Activated CD4-positive, alpha-beta memory T cell treated with anti-CD3 and anti-CD28 coated beads, Interleukin-2, amount 10 ng/mL, durations not matched to agents 7 days and 5 days (primary cell): Measurements from ENCODE around the gene CYP46A1. TPM values are rescaled to one million over a fixed set of nuclear protein-coding genes. Genes with fewer than 3 reads are reported as not detected.
"Not testable (repeated sequence)": the region's sequence is repeated elsewhere in the genome, so short reads cannot be mapped to it uniquely, and the experiment has no call there.

Experiments
- CTCF ChIA-PET: fragments of 350-600 bp; sonication (Branson Sonifier 250); formaldehyde crosslinking; loops from one replicate; lab custom pipeline; 2021; ENCODE audit warnings: antibody characterized with exemption, inconsistent platforms; lab: Charles Lee
- POLR2A ChIA-PET: fragments of 350-600 bp; sonication (Branson Sonifier 250); formaldehyde crosslinking; loops from one replicate; lab custom pipeline; 2021; ENCODE audit warnings: antibody characterized with exemption; lab: Charles Lee
- DNase-seq: peaks from one replicate; pipeline ENCODE4 v3.0.0-alpha.2; 2020
- H3K27ac Mint-ChIP-seq: one replicate; pipeline ENCODE4 v1.8.0; 2021; ENCODE audit warnings: mild to moderate bottlenecking, mixed read lengths
- H3K27me3 Mint-ChIP-seq: one replicate; pipeline ENCODE4 v1.8.0; 2021; ENCODE audit warnings: mixed read lengths
- H3K36me3 Mint-ChIP-seq: one replicate; pipeline ENCODE4 v1.8.0; 2021; ENCODE audit warnings: low read depth, mixed read lengths
- H3K4me1 Mint-ChIP-seq: one replicate; pipeline ENCODE4 v1.8.0; 2021; ENCODE audit warnings: mixed read lengths
- H3K4me3 Mint-ChIP-seq: one replicate; pipeline ENCODE4 v1.8.0; 2021; ENCODE audit warnings: mild to moderate bottlenecking, mixed read lengths
- H3K9me3 Mint-ChIP-seq: one replicate; pipeline ENCODE4 v1.8.0; 2021; ENCODE audit warnings: mixed read lengths
- total RNA-seq, 2 experiments: library from RNA; stranded (reverse); gene quantifications; one replicate each; pipeline ENCODE4 v1.2.3, GENCODE V29; 2021

CYP46A1 gene
- total RNA-seq, 2 experiments from 2014 or later: 0.13 to 0.23 TPM

DNA sequence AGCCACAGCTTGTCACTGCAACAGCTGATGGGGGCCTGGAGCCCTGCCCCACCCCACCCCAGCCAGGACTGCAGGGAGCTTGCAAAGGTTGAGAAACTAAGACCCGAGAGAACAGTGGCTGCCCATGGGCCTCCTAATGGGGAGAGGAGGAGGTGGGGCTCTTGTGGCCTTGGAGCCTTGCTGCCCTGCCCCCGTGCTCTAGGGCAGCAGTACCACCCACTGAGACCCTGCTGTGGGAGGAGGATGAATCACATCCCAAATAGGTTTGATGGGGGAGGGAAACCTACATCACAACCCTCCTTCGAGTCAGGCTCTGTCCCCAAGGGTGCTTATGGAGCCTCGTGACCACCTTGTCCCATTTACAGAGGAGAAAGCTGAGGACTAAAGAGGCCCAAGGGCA is 23.3 kb upstream of the CYP46A1 start:
- Mint-ChIP-seq H3K36me3 (no peaks in the 10 kb centered on the region), H3K9me3 (no peaks in the 10 kb centered on the region), H3K4me3 (no peak overlapping the region), H3K27me3 (peaks cover 51% of the 10 kb centered on the region), H3K4me1 (no peaks in the 10 kb centered on the region), H3K27ac (no peak overlapping the region)
- CTCF ChIA-PET: interaction anchor here (1.0 kb wide), 1 partner anchor 20 kb away, joined by 3 read pairs; no protein-coding TSS in a partner anchor
- no peak for DNase-seq
- POLR2A ChIA-PET: no interaction called here

DNA sequence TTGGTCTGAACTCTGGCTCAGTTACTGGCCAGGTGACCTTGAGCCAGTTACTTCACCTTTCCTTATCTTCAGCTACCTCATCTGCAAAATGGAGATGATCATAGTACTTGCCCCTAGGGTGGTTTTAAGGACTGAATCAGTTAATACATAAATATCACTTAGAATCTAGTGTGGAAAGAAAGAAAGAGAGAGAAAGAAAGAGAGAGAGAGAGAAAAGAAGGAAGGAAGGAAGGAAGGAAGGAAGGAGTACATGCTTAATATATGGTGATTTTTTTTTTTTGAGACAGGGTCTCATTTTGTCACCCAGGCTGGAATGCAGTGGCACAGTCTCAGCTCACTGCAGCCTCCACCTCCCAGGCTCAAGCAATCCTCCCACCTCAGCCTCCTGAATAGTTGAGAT is 22.9 kb upstream of the CYP46A1 start:
- H3K9me3 Mint-ChIP-seq, H3K36me3 Mint-ChIP-seq, H3K4me3 Mint-ChIP-seq, H3K27ac Mint-ChIP-seq, H3K4me1 Mint-ChIP-seq, POLR2A ChIA-PET, DNase-seq: not testable (repeated sequence)
- peaks cover 49% of the 10 kb centered on the region for H3K27me3 Mint-ChIP-seq
- CTCF ChIA-PET: interaction anchor here (0.6 to 1.0 kb wide), 2 partner anchors 19 to 488 kb away, joined by 3 read pairs; no protein-coding TSS in a partner anchor

DNA sequence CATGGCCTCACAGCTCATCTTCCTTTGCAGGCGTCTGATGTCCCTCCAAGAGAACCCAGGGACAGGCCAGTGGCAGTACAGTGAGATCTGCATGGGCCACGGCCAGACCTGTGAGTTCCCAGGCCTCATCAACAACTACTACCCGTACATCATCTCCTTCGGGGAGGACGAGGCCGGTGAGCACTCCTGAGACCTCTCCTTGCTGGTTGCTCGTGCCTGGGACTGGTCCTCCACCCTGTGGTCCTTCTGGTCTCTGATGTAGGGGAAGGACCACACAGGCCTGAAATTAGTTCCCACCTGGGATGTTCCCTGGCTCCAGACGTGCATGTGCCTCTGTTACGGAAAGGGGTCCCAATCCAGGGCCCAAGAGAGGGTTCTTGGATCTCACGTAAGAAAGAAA is 21.3 kb upstream of the CYP46A1 start:
- ChIA-PET CTCF (interaction anchor here (1.1 kb wide), 1 partner anchor 34 kb away, joined by 3 read pairs; no protein-coding TSS in a partner anchor), POLR2A (no interaction called here)
- Mint-ChIP-seq H3K4me1 (no peaks in the 10 kb centered on the region), H3K4me3 (no peak overlapping the region), H3K36me3 (no peaks in the 10 kb centered on the region), H3K27me3 (peaks cover 42% of the 10 kb centered on the region), H3K9me3 (no peaks in the 10 kb centered on the region), H3K27ac (no peak overlapping the region)
- no peak for DNase-seq

DNA sequence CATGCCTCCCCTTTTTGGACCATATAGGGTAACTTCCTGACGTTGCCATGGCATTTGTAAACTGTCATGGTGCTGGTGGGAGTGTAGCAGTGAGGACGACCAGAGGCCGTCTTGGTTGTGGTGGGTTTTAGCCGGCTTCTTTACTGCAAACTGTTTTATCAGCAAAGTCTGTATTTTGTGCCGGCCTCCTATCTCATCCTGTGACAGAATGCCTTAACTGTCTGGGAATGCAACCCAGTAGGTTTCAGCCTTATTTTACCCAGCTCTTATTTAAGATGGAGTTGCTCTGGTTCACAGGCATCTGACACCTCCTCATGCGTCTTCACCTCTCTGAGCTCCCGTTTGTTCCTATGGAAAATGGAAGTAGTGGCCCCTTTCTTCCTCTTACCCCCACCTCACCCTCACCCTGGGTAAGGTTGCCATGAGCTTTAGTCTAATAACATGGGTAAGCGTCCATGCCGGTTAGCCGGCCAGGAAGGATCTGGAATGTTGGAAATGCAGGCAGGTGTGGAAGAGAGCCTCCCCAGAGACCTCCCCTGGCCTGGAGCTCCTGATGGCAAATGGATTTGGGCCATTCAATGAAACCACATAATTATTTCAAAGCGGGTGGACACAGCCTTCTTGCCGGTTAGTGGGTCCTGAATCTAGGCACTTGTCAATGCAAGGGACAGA is 20.6 kb upstream of the CYP46A1 start:
- CTCF ChIA-PET: interaction anchor here (1.1 kb wide), 1 partner anchor 35 kb away, joined by 3 read pairs; no protein-coding TSS in a partner anchor
- POLR2A ChIA-PET: no interaction called here
- DNase-seq: no peak
- no peaks in the 10 kb centered on the region for H3K9me3 Mint-ChIP-seq
- H3K27ac Mint-ChIP-seq: no peak overlapping the region
- H3K4me3 Mint-ChIP-seq: no peak overlapping the region
- H3K27me3 Mint-ChIP-seq: peaks cover 36% of the 10 kb centered on the region
- no peaks in the 10 kb centered on the region for H3K4me1 Mint-ChIP-seq
- H3K36me3 Mint-ChIP-seq: no peaks in the 10 kb centered on the region

DNA sequence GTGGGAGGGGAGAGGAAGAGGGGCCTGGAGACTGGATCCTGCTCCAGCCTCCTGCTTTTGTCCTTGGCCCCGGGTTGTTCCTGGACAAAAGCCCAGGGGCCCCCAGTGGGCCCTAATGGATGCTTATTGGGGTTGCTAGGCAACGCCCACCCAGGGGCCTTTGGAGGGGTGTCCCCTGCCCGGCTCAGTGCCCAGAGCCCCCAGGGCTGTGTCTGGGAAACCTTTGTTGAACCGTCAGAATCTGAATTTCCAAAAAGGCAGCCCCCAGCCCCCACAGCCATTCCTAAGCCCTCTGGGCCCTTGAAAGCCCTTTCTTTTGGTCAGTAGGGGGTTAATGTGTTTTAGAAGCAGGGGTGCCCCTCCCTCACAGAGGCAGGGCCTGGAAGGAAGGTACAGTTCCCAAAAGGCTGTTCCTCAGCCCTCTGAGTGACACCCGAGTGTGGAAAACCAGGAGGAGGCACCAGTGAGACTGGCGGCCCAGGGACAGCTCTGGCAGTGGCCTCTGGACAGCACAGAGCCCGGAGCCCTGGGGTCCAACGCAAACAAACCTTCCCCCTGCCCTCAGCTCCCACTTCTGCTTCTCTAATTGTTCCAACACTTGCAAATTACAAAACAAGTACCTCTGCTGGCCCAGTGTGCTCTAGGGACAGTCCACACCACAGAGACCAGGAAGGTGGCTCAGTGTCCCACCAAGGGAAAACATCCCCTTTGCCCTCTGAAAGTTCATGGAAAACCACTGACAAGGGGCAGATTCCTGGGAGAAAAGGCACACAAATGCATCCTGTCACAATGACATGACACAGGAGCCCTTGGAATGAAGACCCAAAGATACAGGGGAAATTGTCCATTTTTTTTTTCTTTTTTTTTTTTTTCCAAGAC is 19.8 kb upstream of the CYP46A1 start:
- ChIA-PET POLR2A (no interaction called here), CTCF (interaction anchor here (0.6 to 1.1 kb wide), 2 partner anchors 35 to 66 kb away, joined by 3 read pairs; no protein-coding TSS in a partner anchor)
- no peaks in the 10 kb centered on the region for H3K36me3 Mint-ChIP-seq
- H3K27ac Mint-ChIP-seq: no peak overlapping the region
- H3K4me3 Mint-ChIP-seq: no peak overlapping the region
- H3K4me1 Mint-ChIP-seq: no peaks in the 10 kb centered on the region
- DNase-seq: no peak
- H3K9me3 Mint-ChIP-seq: no peaks in the 10 kb centered on the region
- peaks cover 30% of the 10 kb centered on the region for H3K27me3 Mint-ChIP-seq

DNA sequence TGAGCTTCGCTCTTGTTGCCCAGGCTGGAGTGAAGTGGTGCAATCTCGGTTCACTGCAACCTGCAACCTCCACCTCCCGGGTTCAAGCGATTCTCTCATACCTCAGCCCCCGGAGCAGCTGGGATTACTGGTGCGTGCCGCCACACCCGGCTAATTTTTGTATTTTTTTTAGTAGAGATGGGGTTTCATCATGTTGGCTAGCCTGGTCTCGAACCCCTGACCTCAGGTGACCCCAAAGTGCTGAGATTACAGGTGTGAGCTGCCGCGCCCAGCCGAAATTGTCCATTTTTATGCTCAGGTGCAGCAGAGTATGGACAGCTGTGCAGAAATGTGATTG is 19.2 kb upstream of the CYP46A1 start:
- no peak overlapping the region for H3K27ac Mint-ChIP-seq
- no peaks in the 10 kb centered on the region for H3K4me1 Mint-ChIP-seq
- ChIA-PET CTCF (interaction anchor here (0.6 kb wide), 1 partner anchor 66 kb away, joined by 3 read pairs; no protein-coding TSS in a partner anchor), POLR2A (no interaction called here)
- no peaks in the 10 kb centered on the region for H3K9me3 Mint-ChIP-seq
- H3K4me3 Mint-ChIP-seq: no peak overlapping the region
- no peak for DNase-seq
- H3K27me3 Mint-ChIP-seq: peaks cover 29% of the 10 kb centered on the region
- H3K36me3 Mint-ChIP-seq: no peaks in the 10 kb centered on the region

DNA sequence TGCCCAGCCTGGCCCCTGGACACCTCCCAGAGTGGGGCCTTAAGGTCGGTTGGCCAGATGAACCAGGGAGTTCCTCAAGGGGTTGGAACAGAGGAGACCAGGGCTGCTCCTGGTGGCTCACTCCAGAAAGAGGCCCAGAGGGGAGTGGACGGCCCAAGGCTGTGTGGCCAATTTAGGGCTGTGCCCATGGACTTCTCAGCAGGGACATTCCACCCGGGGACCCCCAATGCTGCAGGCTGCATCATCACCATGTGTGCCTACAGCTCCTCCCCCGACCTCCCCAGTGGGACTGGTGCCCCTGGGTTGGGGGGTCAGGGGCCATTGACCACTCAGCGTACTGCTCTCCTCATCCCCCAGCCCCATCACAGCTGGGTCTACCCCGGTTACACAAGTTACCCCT is 17.6 kb upstream of the CYP46A1 start:
- H3K36me3 Mint-ChIP-seq: no peaks in the 10 kb centered on the region
- CTCF ChIA-PET: no interaction called here

DNA sequence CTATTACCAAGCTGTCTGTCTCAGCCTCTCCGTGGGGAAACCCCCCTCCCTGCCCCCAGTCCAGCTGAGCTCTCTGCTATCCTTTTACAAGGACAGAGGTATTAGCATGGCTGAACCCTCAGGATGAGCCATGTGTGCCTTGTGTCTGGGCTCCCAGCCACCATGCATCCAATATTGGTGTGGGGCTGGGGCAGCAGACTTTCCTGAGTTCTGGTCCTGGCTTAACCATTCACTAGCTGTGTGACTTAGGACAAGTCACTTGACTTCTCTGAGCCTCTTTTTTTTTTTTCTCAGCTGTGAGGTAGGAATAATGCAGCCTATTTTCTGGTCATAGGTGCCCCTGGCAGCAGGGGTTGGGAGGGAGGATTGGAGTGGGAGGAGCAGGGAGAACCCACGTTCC is 17.1 kb upstream of the CYP46A1 start:
- H3K36me3 Mint-ChIP-seq: no peaks in the 10 kb centered on the region
- no peaks in the 10 kb centered on the region for H3K9me3 Mint-ChIP-seq
- H3K4me3 Mint-ChIP-seq: no peak overlapping the region
- peaks cover 13% of the 10 kb centered on the region for H3K27me3 Mint-ChIP-seq
- ChIA-PET CTCF (interaction anchor here (1.0 kb wide), 1 partner anchor 17 kb away, joined by 3 read pairs; the partner anchor contains the start of gene CYP46A1), POLR2A (interaction anchor here (1.5 to 1.6 kb wide), 2 partner anchors 15 to 17 kb away, joined by 5 read pairs; partner anchors contain the start of gene CYP46A1)
- H3K4me1 Mint-ChIP-seq: peaks cover under 1% of the 10 kb centered on the region
- no peak overlapping the region for H3K27ac Mint-ChIP-seq
- no peak for DNase-seq

More for the DNA sequence above, 17.6 kb upstream of the CYP46A1 start:
- POLR2A ChIA-PET: interaction anchor here (1.6 kb wide), 1 partner anchor 16 kb away, joined by 5 read pairs; no protein-coding TSS in a partner anchor
- H3K4me1 Mint-ChIP-seq: no peaks in the 10 kb centered on the region
- H3K4me3 Mint-ChIP-seq: no peak overlapping the region
- H3K27ac Mint-ChIP-seq: no peak overlapping the region
- no peaks in the 10 kb centered on the region for H3K9me3 Mint-ChIP-seq
- no peak for DNase-seq
- H3K27me3 Mint-ChIP-seq: peaks cover 18% of the 10 kb centered on the region

DNA sequence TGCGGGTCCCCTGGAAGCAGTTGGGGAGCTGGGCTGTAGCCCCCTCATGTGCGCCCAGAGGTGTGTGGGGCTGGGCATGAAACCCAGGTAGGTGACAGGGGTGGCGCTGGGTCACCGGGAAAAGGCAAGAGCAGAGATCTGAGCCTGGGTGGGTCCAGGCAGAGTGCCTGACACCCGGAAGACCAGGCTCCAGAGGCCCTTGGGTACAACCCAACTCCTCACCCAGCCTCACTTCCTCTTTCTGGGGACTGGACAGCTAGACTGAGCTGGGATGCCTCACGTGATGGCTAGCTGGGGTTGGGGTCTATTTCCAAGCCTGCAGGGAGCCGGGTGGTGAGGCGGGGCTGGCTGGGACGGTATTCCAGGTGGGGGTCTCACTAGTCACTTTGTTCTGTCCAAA is 16.3 kb upstream of the CYP46A1 start:
- H3K36me3 Mint-ChIP-seq: no peaks in the 10 kb centered on the region

DNA sequence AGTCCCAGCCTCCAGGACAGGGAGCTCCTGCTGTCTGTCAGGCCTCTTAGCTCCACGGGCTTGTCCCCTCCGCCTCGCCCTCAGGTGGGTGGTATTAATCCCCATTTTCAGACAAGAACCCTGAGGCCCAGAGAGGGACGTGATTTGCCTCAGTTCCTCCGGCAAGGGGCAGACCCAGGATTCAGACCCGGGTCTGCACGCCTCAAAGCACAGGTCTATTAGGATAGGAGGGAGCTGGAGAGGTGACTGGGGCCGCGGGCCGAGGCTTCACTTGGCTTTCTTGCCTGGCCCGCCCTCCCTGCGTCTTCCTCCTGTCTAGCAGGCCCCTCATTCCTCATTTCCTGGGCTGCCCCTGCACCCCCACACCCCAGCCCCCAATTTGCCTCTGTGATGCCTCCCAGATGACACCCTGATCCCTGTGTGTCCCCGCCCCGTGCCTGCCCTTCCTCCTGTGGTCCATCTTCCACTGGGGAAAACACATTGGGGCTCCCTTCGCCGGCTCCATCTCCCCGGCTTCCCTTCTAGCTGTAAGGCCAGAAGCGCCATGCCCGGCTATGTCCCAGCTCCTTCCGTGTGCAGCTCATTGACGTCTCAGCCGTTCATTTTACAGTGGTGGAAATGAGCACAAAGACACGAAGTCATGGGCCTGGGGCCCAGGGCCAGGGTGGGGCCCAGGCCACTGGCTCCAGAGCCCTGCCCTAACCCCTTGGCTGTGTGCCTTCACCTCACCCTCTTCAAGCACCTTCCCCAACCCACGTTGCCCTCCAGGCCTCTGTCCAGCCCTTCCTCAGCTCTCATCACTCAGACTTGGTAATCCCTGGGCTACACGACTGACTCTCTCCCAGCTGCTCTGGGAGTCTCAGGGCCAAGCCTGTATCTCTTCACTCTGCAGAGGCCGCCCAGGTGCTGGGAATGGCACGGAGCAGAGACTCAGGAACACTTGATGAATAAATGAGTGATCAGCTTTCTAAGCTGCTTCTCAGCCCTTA is 15.5 kb upstream of the CYP46A1 start:
- no peaks in the 10 kb centered on the region for H3K36me3 Mint-ChIP-seq
- peaks cover 12% of the 10 kb centered on the region for H3K4me1 Mint-ChIP-seq
- H3K4me3 Mint-ChIP-seq: no peak overlapping the region
- POLR2A ChIA-PET: interaction anchor here (0.8 to 1.6 kb wide), 3 partner anchors 14 to 22 kb away, joined by 3 to 5 read pairs (median 5); partner anchors contain the start of gene CYP46A1
- H3K27ac Mint-ChIP-seq: no peak overlapping the region
- no peaks in the 10 kb centered on the region for H3K9me3 Mint-ChIP-seq
- peaks cover 4% of the 10 kb centered on the region for H3K27me3 Mint-ChIP-seq
- CTCF ChIA-PET: interaction anchor here (1.2 to 1.4 kb wide), 2 partner anchors 15 to 32 kb away, joined by 3 read pairs; partner anchors contain the start of gene CYP46A1
- DNase-seq: no peak

More for the DNA sequence above, 16.3 kb upstream of the CYP46A1 start:
- Mint-ChIP-seq H3K4me1 (peaks cover 8% of the 10 kb centered on the region), H3K9me3 (no peaks in the 10 kb centered on the region), H3K27me3 (peaks cover 7% of the 10 kb centered on the region), H3K4me3 (no peak overlapping the region), H3K27ac (no peak overlapping the region)
- DNase-seq: no peak
- ChIA-PET POLR2A (interaction anchor here (1.5 to 1.6 kb wide), 2 partner anchors 15 to 16 kb away, joined by 5 read pairs; partner anchors contain the start of gene CYP46A1), CTCF (interaction anchor here (1.0 to 1.2 kb wide), 2 partner anchors 16 to 32 kb away, joined by 3 read pairs; partner anchors contain the start of gene CYP46A1)

DNA sequence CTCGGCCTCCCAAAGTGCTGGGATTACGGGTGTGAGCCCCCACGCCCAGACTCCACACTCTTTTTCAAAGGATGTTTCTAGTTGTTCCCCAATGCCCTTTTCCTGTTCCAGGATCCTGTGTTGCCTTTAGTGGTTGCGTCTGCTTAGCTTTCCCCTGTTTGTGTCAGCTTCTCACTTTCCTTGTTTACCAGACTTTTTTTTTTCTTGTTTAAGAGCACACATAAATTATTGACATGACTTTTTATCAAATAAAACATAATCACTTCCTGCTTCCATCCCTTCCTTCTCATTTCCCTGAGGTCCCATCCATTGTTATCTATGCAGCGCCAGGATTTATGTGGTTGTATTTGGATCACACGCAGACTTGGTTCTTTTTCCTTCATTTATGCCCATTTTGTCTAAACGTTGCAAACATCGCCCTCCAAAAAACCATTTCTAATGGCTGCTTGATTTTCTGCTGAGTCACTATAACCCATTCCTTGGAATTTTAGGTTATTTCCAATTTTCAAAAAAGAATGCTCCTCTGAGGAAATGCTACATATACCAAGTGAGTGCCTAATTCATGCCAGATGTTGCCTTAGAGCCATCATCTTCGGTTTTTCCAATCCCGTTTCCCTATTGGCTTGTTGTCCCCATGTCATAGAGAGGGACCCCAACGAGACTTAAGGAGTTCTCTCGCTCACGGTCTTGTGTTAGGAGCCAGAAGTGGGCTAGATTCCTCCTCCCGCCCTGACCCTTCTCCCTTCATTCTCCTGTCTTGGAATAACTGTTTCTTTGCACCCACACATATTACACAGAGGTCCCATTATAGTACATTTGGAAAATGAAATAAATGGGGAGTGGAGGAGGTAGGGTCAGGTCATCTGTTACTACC is 13.5 kb upstream of the CYP46A1 start:
- DNase-seq: no peak
- ChIA-PET POLR2A (no interaction called here), CTCF (no interaction called here)
- H3K27ac Mint-ChIP-seq: no peak overlapping the region
- H3K27me3 Mint-ChIP-seq: peaks cover 4% of the 10 kb centered on the region
- peaks cover 13% of the 10 kb centered on the region for H3K4me1 Mint-ChIP-seq
- no peaks in the 10 kb centered on the region for H3K36me3 Mint-ChIP-seq
- no peak overlapping the region for H3K4me3 Mint-ChIP-seq
- H3K9me3 Mint-ChIP-seq: no peaks in the 10 kb centered on the region
